Astrocyte (in vitro differentiated cells and primary cell): ENCODE data around the gene FNDC8. TPM values are rescaled to one million over a fixed set of nuclear protein-coding genes. Genes with fewer than 3 reads are reported as not detected.
"Not testable (repeated sequence)": the region's sequence is repeated elsewhere in the genome, so short reads cannot be mapped to it uniquely, and the experiment has no call there.

Source experiments
- DNase-seq: peaks from one replicate; pipeline ENCODE4 v3.0.0-alpha.2; 2010; ENCODE audit warnings: low read depth
- FAIRE-seq: peaks from 2 replicates; lab custom pipeline; 2011; peaks lifted over from hg19 to GRCh38; lab: Jason Lieb, UNC
- H2AFZ ChIP-seq: 2 replicates; pipeline ENCODE4 v1.6.0; 2012; ENCODE audit warnings: low read depth, low read length, inconsistent platforms
- H3K27ac ChIP-seq: 2 replicates; pipeline ENCODE4 v1.5.1; 2011; ENCODE audit warnings: low read depth, low read length, inconsistent platforms
- H3K27me3 ChIP-seq: 2 replicates; pipeline ENCODE4 v1.6.0; 2011; ENCODE audit warnings: low read length, inconsistent platforms; ENCODE audit not compliant: insufficient read depth
- H3K36me3 ChIP-seq: 2 replicates; pipeline ENCODE4 v1.5.1; 2011; ENCODE audit warnings: low read length, inconsistent platforms; ENCODE audit not compliant: insufficient read depth
- H3K4me1 ChIP-seq: 2 replicates; pipeline ENCODE4 v1.5.1; 2011; ENCODE audit warnings: low read length, inconsistent platforms; ENCODE audit not compliant: insufficient read depth
- H3K4me2 ChIP-seq: 2 replicates; pipeline ENCODE4 v1.6.0; 2012; ENCODE audit warnings: low read length, inconsistent platforms
- H3K4me3 ChIP-seq: 2 replicates; pipeline ENCODE4 v1.5.1; 2011; ENCODE audit warnings: low read depth, mild to moderate bottlenecking, low read length, inconsistent platforms; ENCODE audit not compliant: insufficient read depth
- H3K79me2 ChIP-seq: 2 replicates; pipeline ENCODE4 v1.6.0; 2012; ENCODE audit warnings: mild to moderate bottlenecking, low read length, inconsistent platforms; ENCODE audit not compliant: insufficient read depth
- H3K9ac ChIP-seq: 2 replicates; pipeline ENCODE4 v1.6.0; 2012; ENCODE audit warnings: mild to moderate bottlenecking, low read length, inconsistent platforms
- H3K9me3 ChIP-seq: 2 replicates; pipeline ENCODE4 v1.5.1; 2012; ENCODE audit warnings: low read depth, mild to moderate bottlenecking, low read length, inconsistent platforms; ENCODE audit not compliant: insufficient read depth
- H4K20me1 ChIP-seq: 2 replicates; pipeline ENCODE4 v1.6.0; 2012; ENCODE audit warnings: low read length, inconsistent platforms; ENCODE audit not compliant: insufficient read depth
- H3K27ac Mint-ChIP-seq: one replicate; pipeline ENCODE4 v1.8.0; 2021; ENCODE audit warnings: mild to moderate bottlenecking, mixed read lengths; ENCODE audit not compliant: unreplicated experiment
- H3K27me3 Mint-ChIP-seq: one replicate; pipeline ENCODE4 v1.8.0; 2021; ENCODE audit warnings: low read depth, mixed read lengths; ENCODE audit not compliant: unreplicated experiment
- H3K36me3 Mint-ChIP-seq: one replicate; pipeline ENCODE4 v1.8.0; 2021; ENCODE audit warnings: low read depth, mixed read lengths; ENCODE audit not compliant: unreplicated experiment
- H3K4me1 Mint-ChIP-seq: one replicate; pipeline ENCODE4 v1.8.0; 2021; ENCODE audit warnings: low read depth, mixed read lengths; ENCODE audit not compliant: unreplicated experiment
- H3K4me3 Mint-ChIP-seq: one replicate; pipeline ENCODE4 v1.8.0; 2021; ENCODE audit warnings: mild to moderate bottlenecking, moderate library complexity, mixed read lengths; ENCODE audit not compliant: unreplicated experiment
- H3K9me3 Mint-ChIP-seq: one replicate; pipeline ENCODE4 v1.8.0; 2021; ENCODE audit warnings: mild to moderate bottlenecking, mixed read lengths; ENCODE audit not compliant: unreplicated experiment
- CTCF ChIP-seq: IDR thresholded peaks from 2 replicates; pipeline ENCODE4 v1.5.1; 2011; ENCODE audit warnings: low read depth, mild to moderate bottlenecking, inconsistent platforms, low read length, moderate library complexity; ENCODE audit not compliant: insufficient read depth
- EZH2 ChIP-seq: IDR thresholded peaks from 2 replicates; pipeline ENCODE4 v1.6.1; 2012; ENCODE audit warnings: mild to moderate bottlenecking, low read length, inconsistent platforms; ENCODE audit not compliant: insufficient read depth
- total RNA-seq: library from RNA; stranded (reverse); gene quantifications from 2 replicates; pipeline ENCODE4 v1.2.1, GENCODE V29; 2021

FNDC8 gene
- total RNA-seq, 1 donor from 2014 or later, result not detected

GRCh38 chr17:35103271-35103670, 18.1 kb upstream of the FNDC8 start:
- no peaks in the 10 kb centered on the region for H3K27me3 Mint-ChIP-seq
- peaks cover 24% of the 10 kb centered on the region for H3K36me3 Mint-ChIP-seq
- H3K4me1 Mint-ChIP-seq, result no peaks in the 10 kb centered on the region
- FAIRE-seq (no peak), DNase-seq (no peak)
- H3K4me2 ChIP-seq, result no peak overlapping the region
- peaks cover 12% of the 10 kb centered on the region for H3K36me3 ChIP-seq
- no peaks in the 10 kb centered on the region for H3K9me3 ChIP-seq
- H3K27ac Mint-ChIP-seq, result no peak overlapping the region
- no peaks in the 10 kb centered on the region for H3K27me3 ChIP-seq
- TF ChIP-seq CTCF, result no peak
- no peak for TF ChIP-seq EZH2
- H3K4me1 ChIP-seq, result no peaks in the 10 kb centered on the region
- no peaks in the 10 kb centered on the region for H4K20me1 ChIP-seq
- H3K9ac ChIP-seq, result no peak overlapping the region
- no peak overlapping the region for H3K4me3 ChIP-seq
- H3K9me3 Mint-ChIP-seq, result peaks cover 4% of the 10 kb centered on the region
- no peak overlapping the region for H3K4me3 Mint-ChIP-seq
- no peak overlapping the region for H2AFZ ChIP-seq
- no peak overlapping the region for H3K27ac ChIP-seq
- no peaks in the 10 kb centered on the region for H3K79me2 ChIP-seq

GRCh38 chr17:35104844-35105450, 16.5 kb upstream of the FNDC8 start:
- no peak for TF ChIP-seq CTCF
- TF ChIP-seq EZH2, result no peak
- H3K9me3 Mint-ChIP-seq, result peaks cover 2% of the 10 kb centered on the region
- Histone ChIP-seq H4K20me1 (no peaks in the 10 kb centered on the region), H3K4me1 (no peaks in the 10 kb centered on the region), H3K9me3 (no peaks in the 10 kb centered on the region), H3K79me2 (no peaks in the 10 kb centered on the region), H3K4me3 (no peak overlapping the region), H2AFZ (no peak overlapping the region), H3K4me2 (no peak overlapping the region), H3K36me3 (peaks cover 5% of the 10 kb centered on the region), H3K27ac (no peak overlapping the region), H3K9ac (no peak overlapping the region), H3K27me3 (no peaks in the 10 kb centered on the region)
- no peaks in the 10 kb centered on the region for H3K27me3 Mint-ChIP-seq
- H3K27ac Mint-ChIP-seq, result no peak overlapping the region
- no peak for DNase-seq
- H3K4me3 Mint-ChIP-seq, result no peak overlapping the region
- peaks cover 23% of the 10 kb centered on the region for H3K36me3 Mint-ChIP-seq
- no peaks in the 10 kb centered on the region for H3K4me1 Mint-ChIP-seq
- no peak for FAIRE-seq

GRCh38 chr17:35110791-35111190, 10.6 kb upstream of the FNDC8 start:
- H3K36me3 Mint-ChIP-seq, result peaks cover 16% of the 10 kb centered on the region
- H3K36me3 ChIP-seq, H3K27ac Mint-ChIP-seq, H2AFZ ChIP-seq, DNase-seq, H3K4me3 ChIP-seq, H3K4me3 Mint-ChIP-seq, FAIRE-seq, H3K9me3 ChIP-seq, H3K27ac ChIP-seq, H3K27me3 ChIP-seq, H3K4me1 ChIP-seq, H3K9ac ChIP-seq, H4K20me1 ChIP-seq, H3K4me2 ChIP-seq, H3K9me3 Mint-ChIP-seq, H3K27me3 Mint-ChIP-seq, H3K4me1 Mint-ChIP-seq: not testable (repeated sequence)
- peaks cover 17% of the 10 kb centered on the region for H3K79me2 ChIP-seq
